Activated naive CD4-positive, alpha-beta T cell treated with anti-CD3 and anti-CD28 coated beads, Interleukin-2, amount 10 ng/mL, durations not matched to agents 7 days and 5 days (primary cell): Measurements from ENCODE around the gene KSR2.

Experiments
- CTCF ChIA-PET: fragments of 350-600 bp; sonication (Branson Sonifier 250); formaldehyde crosslinking; loops from one replicate; lab custom pipeline; 2021; ENCODE audit warnings: antibody characterized with exemption; lab: Charles Lee
- DNase-seq: peaks from one replicate; pipeline ENCODE4 v3.0.0-alpha.2; 2020
- H3K27ac Mint-ChIP-seq: one replicate; pipeline ENCODE4 v1.8.0; 2021; ENCODE audit warnings: mild to moderate bottlenecking, moderate library complexity, mixed read lengths
- H3K27me3 Mint-ChIP-seq: one replicate; pipeline ENCODE4 v1.8.0; 2021; ENCODE audit warnings: mild to moderate bottlenecking, mixed read lengths
- H3K36me3 Mint-ChIP-seq: one replicate; pipeline ENCODE4 v1.8.0; 2021; ENCODE audit warnings: mixed read lengths
- H3K4me1 Mint-ChIP-seq: one replicate; pipeline ENCODE4 v1.8.0; 2021; ENCODE audit warnings: mixed read lengths
- H3K4me3 Mint-ChIP-seq: one replicate; pipeline ENCODE4 v1.8.0; 2021; ENCODE audit warnings: mild to moderate bottlenecking, moderate library complexity, mixed read lengths
- H3K9me3 Mint-ChIP-seq: one replicate; pipeline ENCODE4 v1.8.0; 2021; ENCODE audit warnings: mixed read lengths

KSR2 gene

GRCh38 chr12:117985182-117985581 lies 16.4 kb upstream of the KSR2 start:
- H3K27ac Mint-ChIP-seq, result no peak overlapping the region
- DNase-seq, result no peak
- H3K9me3 Mint-ChIP-seq, result peaks cover 3% of the 10 kb centered on the region
- H3K36me3 Mint-ChIP-seq, result no peaks in the 10 kb centered on the region
- H3K27me3 Mint-ChIP-seq, result peaks cover 4% of the 10 kb centered on the region
- no peaks in the 10 kb centered on the region for H3K4me1 Mint-ChIP-seq
- CTCF ChIA-PET, result interaction anchor here (1.0 kb wide), 1 partner anchor 110 kb away, joined by 3 read pairs; no protein-coding TSS in a partner anchor
- no peak overlapping the region for H3K4me3 Mint-ChIP-seq

- Mint-ChIP-seq H3K36me3 (no peaks in the 10 kb centered on the region), H3K27ac (no peak overlapping the region), H3K4me1 (no peaks in the 10 kb centered on the region), H3K4me3 (no peak overlapping the region), H3K27me3 (peaks cover 8% of the 10 kb centered on the region), H3K9me3 (no peaks in the 10 kb centered on the region)
- CTCF ChIA-PET, result no interaction called here
- DNase-seq, result no peak
Observed at GRCh38 chr12:117981267-117981666, 12.5 kb upstream of the KSR2 start.

GRCh38 chr12:117980616-117981015 lies 11.8 kb upstream of the KSR2 start:
- Mint-ChIP-seq H3K36me3 (no peaks in the 10 kb centered on the region), H3K27me3 (peaks cover 7% of the 10 kb centered on the region), H3K27ac (no peak overlapping the region), H3K9me3 (no peaks in the 10 kb centered on the region), H3K4me1 (no peaks in the 10 kb centered on the region), H3K4me3 (no peak overlapping the region)
- DNase-seq, result no peak
- CTCF ChIA-PET, result no interaction called here

- DNase-seq, result no peak
- Mint-ChIP-seq H3K36me3 (no peaks in the 10 kb centered on the region), H3K27me3 (peaks cover 6% of the 10 kb centered on the region), H3K9me3 (no peaks in the 10 kb centered on the region), H3K4me1 (no peaks in the 10 kb centered on the region), H3K27ac (no peak overlapping the region), H3K4me3 (no peak overlapping the region)
- CTCF ChIA-PET, result interaction anchor here (0.6 kb wide), 1 partner anchor 1160 kb away, joined by 3 read pairs; no protein-coding TSS in a partner anchor
Observed at GRCh38 chr12:117977373-117977772, 8.6 kb upstream of the KSR2 start.

- CTCF ChIA-PET, result no interaction called here
- Mint-ChIP-seq H3K4me1 (no peaks in the 10 kb centered on the region), H3K27me3 (peaks cover 23% of the 10 kb centered on the region)
Observed at GRCh38 chr12:117975006-117975405, 6.2 kb upstream of the KSR2 start.

GRCh38 chr12:117972301-117972700 lies 3.5 kb upstream of the KSR2 start:
- H3K27me3 Mint-ChIP-seq, result peaks cover 46% of the 10 kb centered on the region
- peaks cover 8% of the 10 kb centered on the region for H3K4me1 Mint-ChIP-seq
- DNase-seq, result no peak
- H3K9me3 Mint-ChIP-seq, result peaks cover 10% of the 10 kb centered on the region
- no peak overlapping the region for H3K27ac Mint-ChIP-seq
- CTCF ChIA-PET, result no interaction called here
- no peak overlapping the region for H3K4me3 Mint-ChIP-seq
- no peaks in the 10 kb centered on the region for H3K36me3 Mint-ChIP-seq

More at GRCh38 chr12:117975006-117975405, 6.2 kb upstream of the KSR2 start:
- no peak overlapping the region for H3K27ac Mint-ChIP-seq
- DNase-seq, result no peak
- H3K4me3 Mint-ChIP-seq, result no peak overlapping the region
- peaks cover 10% of the 10 kb centered on the region for H3K9me3 Mint-ChIP-seq
- no peaks in the 10 kb centered on the region for H3K36me3 Mint-ChIP-seq

GRCh38 chr12:117970334-117970733 lies 1.5 kb upstream of the KSR2 start:
- Mint-ChIP-seq H3K4me1 (peaks cover 8% of the 10 kb centered on the region), H3K36me3 (no peaks in the 10 kb centered on the region), H3K27ac (no peak overlapping the region), H3K4me3 (peak overlapping the region; percentile 19), H3K27me3 (peaks cover 62% of the 10 kb centered on the region), H3K9me3 (peaks cover 10% of the 10 kb centered on the region)
- CTCF ChIA-PET, result no interaction called here
- no peak for DNase-seq

- H3K27me3 Mint-ChIP-seq, result peaks cover 62% of the 10 kb centered on the region
- H3K36me3 Mint-ChIP-seq, result no peaks in the 10 kb centered on the region
- no peak for DNase-seq
- H3K9me3 Mint-ChIP-seq, result peaks cover 10% of the 10 kb centered on the region
- H3K4me1 Mint-ChIP-seq, result peaks cover 8% of the 10 kb centered on the region
- CTCF ChIA-PET, result no interaction called here
- no peak overlapping the region for H3K27ac Mint-ChIP-seq
- peak overlapping the region; percentile 69 for H3K4me3 Mint-ChIP-seq
Observed at GRCh38 chr12:117968151-117968789, 520 bp downstream of the KSR2 start.

- Mint-ChIP-seq H3K4me3 (no peak overlapping the region), H3K4me1 (peaks cover 8% of the 10 kb centered on the region)
Observed at GRCh38 chr12:117967512-117967911, 1.3 kb downstream of the KSR2 start.

GRCh38 chr12:117967043-117967442 lies 1.7 kb downstream of the KSR2 start:
- Mint-ChIP-seq H3K27ac (no peak overlapping the region), H3K27me3 (peaks cover 56% of the 10 kb centered on the region), H3K9me3 (peaks cover 10% of the 10 kb centered on the region), H3K4me1 (peaks cover 8% of the 10 kb centered on the region), H3K36me3 (no peaks in the 10 kb centered on the region), H3K4me3 (no peak overlapping the region)
- DNase-seq, result no peak
- CTCF ChIA-PET, result no interaction called here

More at GRCh38 chr12:117967512-117967911, 1.3 kb downstream of the KSR2 start:
- H3K27me3 Mint-ChIP-seq, result peaks cover 61% of the 10 kb centered on the region
- no peak overlapping the region for H3K27ac Mint-ChIP-seq
- H3K9me3 Mint-ChIP-seq, result peaks cover 10% of the 10 kb centered on the region
- CTCF ChIA-PET, result no interaction called here
- H3K36me3 Mint-ChIP-seq, result no peaks in the 10 kb centered on the region
- no peak for DNase-seq

- peaks cover 51% of the 10 kb centered on the region for H3K27me3 Mint-ChIP-seq
- DNase-seq, result no peak
- H3K36me3 Mint-ChIP-seq, result no peaks in the 10 kb centered on the region
- H3K27ac Mint-ChIP-seq, result no peak overlapping the region
- CTCF ChIA-PET, result no interaction called here
- H3K4me3 Mint-ChIP-seq, result no peak overlapping the region
- H3K4me1 Mint-ChIP-seq, result peaks cover 8% of the 10 kb centered on the region
- H3K9me3 Mint-ChIP-seq, result peaks cover 6% of the 10 kb centered on the region
Observed at GRCh38 chr12:117966511-117966910, 2.3 kb downstream of the KSR2 start.

- Mint-ChIP-seq H3K36me3 (no peaks in the 10 kb centered on the region), H3K27ac (no peak overlapping the region), H3K4me3 (no peak overlapping the region), H3K4me1 (peaks cover 5% of the 10 kb centered on the region), H3K27me3 (peaks cover 32% of the 10 kb centered on the region), H3K9me3 (no peaks in the 10 kb centered on the region)
- CTCF ChIA-PET, result no interaction called here
- no peak for DNase-seq
Observed at GRCh38 chr12:117963836-117964235, 5.0 kb downstream of the KSR2 start.

- H3K27ac Mint-ChIP-seq, result no peak overlapping the region
- H3K4me1 Mint-ChIP-seq, result no peaks in the 10 kb centered on the region
- DNase-seq, result no peak
- no peaks in the 10 kb centered on the region for H3K36me3 Mint-ChIP-seq
- H3K4me3 Mint-ChIP-seq, result no peak overlapping the region
- H3K9me3 Mint-ChIP-seq, result no peaks in the 10 kb centered on the region
- CTCF ChIA-PET, result interaction anchor here (0.6 kb wide), 1 partner anchor 700 kb away, joined by 3 read pairs; no protein-coding TSS in a partner anchor
- peaks cover 5% of the 10 kb centered on the region for H3K27me3 Mint-ChIP-seq
Observed at GRCh38 chr12:117936722-117937484, 31.9 kb downstream of the KSR2 start.

GRCh38 chr12:117933545-117933944 lies 35.2 kb downstream of the KSR2 start:
- CTCF ChIA-PET, result no interaction called here
- Mint-ChIP-seq H3K9me3 (no peaks in the 10 kb centered on the region), H3K27me3 (peaks cover 5% of the 10 kb centered on the region), H3K27ac (no peak overlapping the region), H3K4me3 (no peak overlapping the region), H3K4me1 (no peaks in the 10 kb centered on the region), H3K36me3 (no peaks in the 10 kb centered on the region)
- DNase-seq, result no peak
